SK-N-SH (cell line): ENCODE measurements around the gene BBOF1. TPM values are rescaled to one million over a fixed set of nuclear protein-coding genes. Genes with fewer than 3 reads are reported as not detected.

Experiments used
- CTCF ChIA-PET: fragments of 300-600, 350-600 bp; formaldehyde crosslinking; extraction: SDS; loops from one replicate; lab custom pipeline; 2021; lab: Yijun Ruan, JAX
- POLR2A ChIA-PET: fragments of 350-600 bp; sonication (Branson Sonifier 250); formaldehyde crosslinking; extraction: SDS; loops from one replicate; lab custom pipeline; 2020; ENCODE audit warnings: antibody characterized with exemption, inconsistent platforms; lab: Yijun Ruan, JAX
- DNase-seq: peaks from one replicate; pipeline ENCODE4 v3.0.0; 2012
- H2AFZ ChIP-seq: fragments of 200-600 bp; sonication (generic); 2 replicates; pipeline ENCODE4 v1.8.1; 2016; ENCODE audit warnings: antibody characterized with exemption, mild to moderate bottlenecking, low read depth
- H3F3A ChIP-seq: fragments of 200-600 bp; sonication (generic); replicated peaks from 2 replicates; pipeline ENCODE3; 2016; ENCODE audit warnings: antibody characterized with exemption, mild to moderate bottlenecking; ENCODE audit not compliant: insufficient read depth
- H3K27ac ChIP-seq, 2 experiments: fragments of 200-500 bp in 1 of 2; fragments of 200-600 bp in 1 of 2; sonication (Bioruptor generic) in 1 of 2; sonication (generic), shearing (Covaris generic) in 1 of 2; 2 replicates each; pipeline versions ENCODE4 v1.5.1 to v1.6.1; 2014 to 2016; ENCODE audit warnings: low read depth in 2 of 2, inconsistent platforms in 1 of 2, low read length in 1 of 2, mild to moderate bottlenecking in 1 of 2, mixed read lengths in 1 of 2
- H3K27me3 ChIP-seq: fragments of 200-600 bp; sonication (generic), shearing (Covaris generic); 2 replicates; pipeline ENCODE4 v1.6.1; 2016; ENCODE audit warnings: mixed run types; ENCODE audit not compliant: insufficient read depth
- H3K36me3 ChIP-seq, 2 experiments: fragments of 200-500 bp in 1 of 2; fragments of 200-600 bp in 1 of 2; sonication (Bioruptor generic) in 1 of 2; sonication (generic) in 1 of 2; replicated peaks in 1 of 2; 2 replicates each; pipeline versions ENCODE3 to v1.5.1; 2014 to 2016; ENCODE audit warnings: low read length in 1 of 2, mild to moderate bottlenecking in 1 of 2; ENCODE audit not compliant: insufficient read depth in 2 of 2, control insufficient read depth in 1 of 2
- H3K4me1 ChIP-seq, 2 experiments: fragments of 200-500 bp in 1 of 2; fragments of 200-600 bp in 1 of 2; sonication (Bioruptor generic) in 1 of 2; sonication (generic), shearing (Covaris generic) in 1 of 2; 2 replicates each; pipeline versions ENCODE4 v1.5.1 to v1.6.1; 2014 to 2016; ENCODE audit warnings: low read depth in 1 of 2, low read length in 1 of 2, mixed run types in 1 of 2; ENCODE audit not compliant: insufficient read depth in 2 of 2, control insufficient read depth in 1 of 2
- H3K4me2 ChIP-seq: fragments of 200-600 bp; sonication (generic), shearing (Covaris generic); 2 replicates; pipeline ENCODE4 v1.6.1; 2017; ENCODE audit warnings: mixed run types
- H3K4me3 ChIP-seq, 2 experiments: fragments of 200-500 bp in 1 of 2; fragments of 200-600 bp in 1 of 2; sonication (Bioruptor generic) in 1 of 2; sonication (generic), shearing (Covaris generic) in 1 of 2; 2 replicates each; pipeline versions ENCODE4 v1.5.1 to v1.8.1; 2014 to 2016; ENCODE audit warnings: low read depth in 2 of 2, inconsistent platforms in 1 of 2, low read length in 1 of 2, mild to moderate bottlenecking in 1 of 2, mixed read lengths in 1 of 2, moderate library complexity in 1 of 2
- H3K79me2 ChIP-seq: fragments of 200-600 bp; sonication (generic); 2 replicates; pipeline ENCODE4 v1.8.1; 2017; ENCODE audit warnings: mild to moderate bottlenecking; ENCODE audit not compliant: insufficient read depth
- H3K9ac ChIP-seq: fragments of 200-600 bp; sonication (generic); 2 replicates; pipeline ENCODE4 v1.6.1; 2017; ENCODE audit warnings: mixed run types
- H3K9me2 ChIP-seq: fragments of 200-600 bp; sonication (generic); 2 replicates; pipeline ENCODE4 v1.6.1; 2017; ENCODE audit warnings: mixed run types
- H3K9me3 ChIP-seq: fragments of 200-600 bp; sonication (generic); 2 replicates; pipeline ENCODE4 v1.6.1; 2017; ENCODE audit warnings: mixed run types, mild to moderate bottlenecking, moderate library complexity
- H4K20me1 ChIP-seq: fragments of 200-600 bp; sonication (generic); 2 replicates; pipeline ENCODE4 v1.6.1; 2017; ENCODE audit warnings: mild to moderate bottlenecking, mixed run types; ENCODE audit not compliant: insufficient read depth
- ELF1 ChIP-seq: IDR thresholded peaks from 2 replicates; pipeline ENCODE4 v1.4.0; 2012
- EP300 ChIP-seq, 2 experiments: IDR thresholded peaks; 2 replicates each; pipeline versions ENCODE4 v1.4.0 to v1.6.1; 2012; ENCODE audit warnings: borderline replicate concordance in 1 of 2, low read depth in 1 of 2, low read length in 1 of 2
- FOSL2 ChIP-seq: IDR thresholded peaks from 2 replicates; pipeline ENCODE4 v1.4.0; 2012; ENCODE audit warnings: low read depth, mild to moderate bottlenecking, moderate library complexity, borderline replicate concordance
- FOXJ3 ChIP-seq: sonication (generic); formaldehyde crosslinking; IDR thresholded peaks from 2 replicates; pipeline ENCODE4 v1.5.1; 2020; ENCODE audit warnings: mild to moderate bottlenecking, missing genetic modification reagents
- GABPA ChIP-seq: IDR thresholded peaks from 2 replicates; pipeline ENCODE4 v1.4.0; 2012; ENCODE audit warnings: low read depth, mild to moderate bottlenecking
- IRF3 ChIP-seq: fragments of 150-350 bp; IDR thresholded peaks from 2 replicates; pipeline ENCODE4 v1.6.1; 2016; ENCODE audit warnings: mild to moderate bottlenecking, low read depth, low read length
- NRF1 ChIP-seq: IDR thresholded peaks from 2 replicates; pipeline ENCODE4 v1.6.1; 2012; ENCODE audit warnings: low read depth, mild to moderate bottlenecking, low read length
- RAD21 ChIP-seq: IDR thresholded peaks from 2 replicates; pipeline ENCODE4 v1.6.1; 2012; ENCODE audit warnings: mild to moderate bottlenecking, low read length
- REST ChIP-seq: IDR thresholded peaks from 2 replicates; pipeline ENCODE4 v1.6.1; 2012; ENCODE audit warnings: mild to moderate bottlenecking, low read depth, low read length, moderate library complexity
- RXRA ChIP-seq: IDR thresholded peaks from 2 replicates; pipeline ENCODE4 v1.4.0; 2012; ENCODE audit warnings: low read depth, mild to moderate bottlenecking, borderline replicate concordance
- SIN3A ChIP-seq: IDR thresholded peaks from 2 replicates; pipeline ENCODE4 v1.6.1; 2012; ENCODE audit warnings: low read depth, mild to moderate bottlenecking, low read length, moderate library complexity, borderline replicate concordance
- SMC3 ChIP-seq: IDR thresholded peaks from 2 replicates; pipeline ENCODE4 v1.6.1; 2012; ENCODE audit warnings: low read depth, low read length, improper control_type of control experiment
- TEAD4 ChIP-seq: IDR thresholded peaks from 2 replicates; pipeline ENCODE4 v1.4.0; 2012; ENCODE audit warnings: mild to moderate bottlenecking, borderline replicate concordance; ENCODE audit not compliant: insufficient read depth
- USF2 ChIP-seq: fragments of 150-350 bp; IDR thresholded peaks from 2 replicates; pipeline ENCODE4 v1.6.1; 2017; ENCODE audit warnings: antibody characterized with exemption, low read length, low read depth, borderline replicate concordance
- YY1 ChIP-seq: IDR thresholded peaks from 2 replicates; pipeline ENCODE4 v1.4.0; 2012; ENCODE audit warnings: low read depth, mild to moderate bottlenecking
- WGBS: methylation state at CpG from one replicate; pipeline ENCODE4 v1.1.6; 2017; ENCODE audit warnings: low lambda C conversion rate; 5-methylcytosine and 5-hydroxymethylcytosine counted together
- polyA plus RNA-seq, 3 experiments: library from polyadenylated mRNA; depleted of rRNA; stranded (reverse); fragments of >200 nt; gene quantifications; 2 replicates each; pipeline ENCODE4 v1.2.3, GENCODE V29; 2012

The BBOF1 gene
- polyA plus RNA-seq, 1 of the 3 experiments (the other 2 are of a cell fraction) = 1.9 TPM

GRCh38 chr14:74085828-74086227, 66.7 kb downstream of the BBOF1 start:
- Histone ChIP-seq H3K27ac (peak overlapping the region in 1 of 2 experiments; percentile 75; a peak in 1 of 4 replicates), H2AFZ (peak overlapping the region; percentile 99), H3K4me2 (peak overlapping the region; percentile 81), H3K9me2 (no peaks in the 10 kb centered on the region), H3K27me3 (no peaks in the 10 kb centered on the region), H3K4me1 (peaks cover 0 to 10% of the 10 kb centered on the region in 2 experiments; a peak in 2 of 4 replicates), H3K4me3 (peak overlapping the region; percentile 65 to 83; a peak in 3 of 4 replicates), H4K20me1 (no peaks in the 10 kb centered on the region), H3F3A (no peaks in the 10 kb centered on the region), H3K9ac (peak overlapping the region; percentile 88; the same call in 1 of the 2 replicates), H3K36me3 (no peaks in the 10 kb centered on the region), H3K79me2 (peaks cover 48% of the 10 kb centered on the region), H3K9me3 (no peaks in the 10 kb centered on the region)
- DNase-seq = no peak
- WGBS = 97% methylated on average over 1 of the region's 1 CpG
- TF ChIP-seq FOSL2 (no peak), FOXJ3 (no peak), IRF3 (no peak), USF2 (no peak), REST (no peak), RXRA (no peak), YY1 (no peak)
- ChIA-PET CTCF (interaction anchor here (1.0 kb wide), 1 partner anchor 166 kb away, joined by 4 read pairs; no protein-coding TSS in a partner anchor), POLR2A (no interaction called here)

- no peak overlapping the region for H3K9ac ChIP-seq
- POLR2A ChIA-PET = no interaction called here
- WGBS = 98% methylated on average over 8 of the region's 8 CpGs
- H3K36me3 ChIP-seq = no peaks in the 10 kb centered on the region
- DNase-seq = no peak
- no peaks in the 10 kb centered on the region for H4K20me1 ChIP-seq
- H3K79me2 ChIP-seq = peaks cover 44% of the 10 kb centered on the region
- no peak overlapping the region for H3K4me3 ChIP-seq
- no peaks in the 10 kb centered on the region for H3K27me3 ChIP-seq
- H3K27ac ChIP-seq = no peak overlapping the region
- H3K9me3 ChIP-seq = no peaks in the 10 kb centered on the region
- H3K9me2 ChIP-seq = no peaks in the 10 kb centered on the region
- H3F3A ChIP-seq = no peaks in the 10 kb centered on the region
- no peak overlapping the region for H3K4me2 ChIP-seq
- H3K4me1 ChIP-seq = peaks cover 0 to 3% of the 10 kb centered on the region in 2 experiments; a peak in 2 of 4 replicates
- CTCF ChIA-PET = no interaction called here
- no peak overlapping the region for H2AFZ ChIP-seq
- TF ChIP-seq GABPA (no peak), SIN3A (no peak), REST (no peak), EP300 (IDR thresholded peaks at IDR 0.05; ENCODE audit: borderline replicate concordance in 1 of 2, low read depth in 1 of 2, low read length in 1 of 2) (no peak), ELF1 (no peak), TEAD4 (no peak), RAD21 (no peak), NRF1 (no peak), SMC3 (no peak)
Measured at GRCh38 chr14:74089251-74090020, 70.3 kb downstream of the BBOF1 start.
